ENCODE data around the gene LGALS1. TPM values are rescaled to one million over a fixed set of nuclear protein-coding genes. Genes with fewer than 3 reads are reported as not detected.
"Not testable (repeated sequence)": the region's sequence is repeated elsewhere in the genome, so short reads cannot be mapped to it uniquely, and the experiment has no call there.

LGALS1 gene
- polyA plus RNA-seq, 1 donor: 1,611 TPM

GRCh38 chr22:37686002-37686982 lies 10.9 kb downstream of the LGALS1 start, which contains the start of gene NOL12:
Gene NOL12 (plus strand): TSS chr22:37686343. CDS start chr22:37686393, 50 bp downstream.
- DNase-seq (ENCODE audit: low read depth): peak; percentile 76

- DNase-seq (ENCODE audit: low read depth): no peak
Measured at GRCh38 chr22:37690407-37690806, 15.0 kb downstream of the LGALS1 start.

- no peak for DNase-seq (ENCODE audit: low read depth)
Measured at GRCh38 chr22:37690901-37691504, 15.6 kb downstream of the LGALS1 start.

GRCh38 chr22:37692627-37693285 lies 17.3 kb downstream of the LGALS1 start:
- no peak for DNase-seq (ENCODE audit: low read depth)

GRCh38 chr22:37694131-37694530 lies 18.7 kb downstream of the LGALS1 start:
- DNase-seq (ENCODE audit: low read depth): not testable (repeated sequence)

- not testable (repeated sequence) for DNase-seq (ENCODE audit: low read depth)
Measured at GRCh38 chr22:37696260-37696656, 20.8 kb downstream of the LGALS1 start.

- DNase-seq (ENCODE audit: low read depth): peak; percentile 76
Measured at GRCh38 chr22:37696657-37697537, 21.5 kb downstream of the LGALS1 start, which contains the start of gene TRIOBP. Gene TRIOBP (plus strand): TSS chr22:37697048. CDS start chr22:37701366, 4,318 bp downstream.

GRCh38 chr22:37697538-37697835 lies 22.1 kb downstream of the LGALS1 start:
- DNase-seq (ENCODE audit: low read depth): no peak

- DNase-seq (ENCODE audit: low read depth): no peak
Measured at GRCh38 chr22:37701141-37701786, 25.8 kb downstream of the LGALS1 start.

GRCh38 chr22:37703906-37704305 lies 28.5 kb downstream of the LGALS1 start:
- no peak for DNase-seq (ENCODE audit: low read depth)

- no peak for DNase-seq (ENCODE audit: low read depth)
Measured at GRCh38 chr22:37704645-37705044, 29.2 kb downstream of the LGALS1 start.

- DNase-seq (ENCODE audit: low read depth): no peak
Measured at GRCh38 chr22:37705205-37705604, 29.8 kb downstream of the LGALS1 start.

GRCh38 chr22:37708580-37709444 lies 33.4 kb downstream of the LGALS1 start:
- no peak for DNase-seq (ENCODE audit: low read depth)

GRCh38 chr22:37709445-37709765 lies 34.0 kb downstream of the LGALS1 start:
- no peak for DNase-seq (ENCODE audit: low read depth)

GRCh38 chr22:37710675-37711074 lies 35.2 kb downstream of the LGALS1 start:
- DNase-seq (ENCODE audit: low read depth): no peak

- no peak for DNase-seq (ENCODE audit: low read depth)
Measured at GRCh38 chr22:37711490-37711889, 36.1 kb downstream of the LGALS1 start.

- DNase-seq (ENCODE audit: low read depth): no peak
Measured at GRCh38 chr22:37713761-37714160, 38.3 kb downstream of the LGALS1 start.

GRCh38 chr22:37714634-37715033 lies 39.2 kb downstream of the LGALS1 start:
- no peak for DNase-seq (ENCODE audit: low read depth)

GRCh38 chr22:37715760-37716159 lies 40.3 kb downstream of the LGALS1 start:
- DNase-seq (ENCODE audit: low read depth): no peak

- no peak for DNase-seq (ENCODE audit: low read depth)
Measured at GRCh38 chr22:37716708-37717107, 41.3 kb downstream of the LGALS1 start.

Data from forelimb muscle (tissue), 1 donor.